ENCODE data around the gene SPINK5.

- TF ChIP-seq CTCF (IDR thresholded peaks at IDR 0.05 in 8 of 11, conservative IDR thresholded peaks at IDR 0.05 in 3 of 11) (no peak), POLR2A (IDR thresholded peaks at IDR 0.05) (no peak)
Measured at GRCh38 chr5:148094336-148094735, 30.6 kb downstream of the SPINK5 start.

All from spleen (tissue), 7 donors.